AG09309 (cell line): ENCODE results near the gene MARCHF3.
"Not testable (repeated sequence)": the region's sequence is repeated elsewhere in the genome, so short reads cannot be mapped to it uniquely, and the experiment has no call there.

Source experiments
- DNase-seq: peaks from one replicate; pipeline ENCODE4 v3.0.0-alpha.2; 2010; ENCODE audit warnings: low read depth
- H3K4me3 ChIP-seq: 2 replicates; pipeline ENCODE4 v1.5.1; 2011; ENCODE audit warnings: mild to moderate bottlenecking, low read depth, low read length, moderate library complexity; ENCODE audit not compliant: control insufficient read depth
- CTCF ChIP-seq: IDR thresholded peaks from 2 replicates; pipeline ENCODE4 v1.5.1; 2011; ENCODE audit warnings: mild to moderate bottlenecking, low read depth, low read length, inconsistent platforms; ENCODE audit not compliant: insufficient read depth, control insufficient read depth; ENCODE audit errors: missing control alignments

MARCHF3 gene

GRCh38 chr5:127008300-127008975 lies 21.9 kb downstream of the MARCHF3 start:
- no peak for DNase-seq
- H3K4me3 ChIP-seq, result no peak overlapping the region
- TF ChIP-seq CTCF, result no peak

GRCh38 chr5:127007522-127007921 lies 22.8 kb downstream of the MARCHF3 start:
- no peak for TF ChIP-seq CTCF
- no peak for DNase-seq
- no peak overlapping the region for H3K4me3 ChIP-seq

- DNase-seq, result no peak
- TF ChIP-seq CTCF, result no peak
- H3K4me3 ChIP-seq, result no peak overlapping the region
Measured at GRCh38 chr5:127006744-127007143, 23.6 kb downstream of the MARCHF3 start.

- not testable (repeated sequence) for H3K4me3 ChIP-seq
Measured at GRCh38 chr5:127005282-127005681, 25.1 kb downstream of the MARCHF3 start.

GRCh38 chr5:127004721-127005120 lies 25.6 kb downstream of the MARCHF3 start:
- no peak for DNase-seq
- no peak overlapping the region for H3K4me3 ChIP-seq
- no peak for TF ChIP-seq CTCF

More at GRCh38 chr5:127005282-127005681, 25.1 kb downstream of the MARCHF3 start:
- DNase-seq, result not testable (repeated sequence)

- DNase-seq, result no peak
- no peak for TF ChIP-seq CTCF
- no peak overlapping the region for H3K4me3 ChIP-seq
Measured at GRCh38 chr5:127003798-127004495, 26.4 kb downstream of the MARCHF3 start.

- TF ChIP-seq CTCF, result no peak
- no peak for DNase-seq
- no peak overlapping the region for H3K4me3 ChIP-seq
Measured at GRCh38 chr5:127002390-127002789, 28.0 kb downstream of the MARCHF3 start.
